Endothelial cell of umbilical vein (primary cell): ENCODE results near the gene NEMP1. TPM values are rescaled to one million over a fixed set of nuclear protein-coding genes. Genes with fewer than 3 reads are reported as not detected.

ENCODE experiments used
- BruUV-seq: library from RNA; stranded (reverse); fragments of 400-500 nt; replicated peaks from 2 replicates; lab custom pipeline; 2021; lab: Mats Ljungman, UMichigan
- CTCF ChIA-PET: fragments of 300-600, 350-600 bp; sonication (Branson Sonifier 250); formaldehyde crosslinking; loops from one replicate; lab custom pipeline; 2021; ENCODE audit warnings: antibody characterized with exemption, inconsistent platforms; lab: Charles Lee
- POLR2A ChIA-PET: fragments of 300-600, 350-600 bp; sonication (Branson Sonifier 250); formaldehyde crosslinking; loops from one replicate; lab custom pipeline; 2021; ENCODE audit warnings: antibody characterized with exemption, inconsistent platforms; lab: Charles Lee
- DNase-seq: peaks from one replicate; pipeline ENCODE4 v3.0.0-alpha.2; 2011; ENCODE audit warnings: low read depth, low spot score
- FAIRE-seq: peaks from 2 replicates; lab custom pipeline; 2011; peaks lifted over from hg19 to GRCh38; lab: Jason Lieb, UNC
- H2AFZ ChIP-seq: 2 replicates; pipeline ENCODE4 v1.6.0; 2012; ENCODE audit warnings: low read depth, low read length, control low read depth, inconsistent platforms
- H3K27ac ChIP-seq: 2 replicates; pipeline ENCODE4 v1.5.1; 2011; ENCODE audit warnings: low read depth, mild to moderate bottlenecking, control low read depth, low read length, moderate library complexity; ENCODE audit not compliant: insufficient read depth
- H3K27me3 ChIP-seq, 2 experiments: 2 replicates each; pipeline versions ENCODE4 v1.6.0 to v1.6.1; 2011; ENCODE audit warnings: low read length in 2 of 2, mixed read lengths in 1 of 2; ENCODE audit not compliant: control insufficient read depth in 2 of 2, insufficient read depth in 2 of 2
- H3K36me3 ChIP-seq, 2 experiments: 2 replicates in 1 of 2; 3 replicates in 1 of 2; pipeline ENCODE4 v1.5.1; 2011; ENCODE audit warnings: low read length in 2 of 2, mild to moderate bottlenecking in 1 of 2, moderate library complexity in 1 of 2; ENCODE audit not compliant: control insufficient read depth in 2 of 2, insufficient read depth in 2 of 2; ENCODE audit errors: extremely low read depth in 1 of 2
- H3K4me1 ChIP-seq: 3 replicates; pipeline ENCODE4 v1.5.1; 2011; ENCODE audit warnings: mild to moderate bottlenecking, low read length; ENCODE audit not compliant: control insufficient read depth, insufficient read depth; ENCODE audit errors: extremely low read depth
- H3K4me2 ChIP-seq: 2 replicates; pipeline ENCODE4 v1.6.1; 2011; ENCODE audit warnings: low read length, control low read depth, mixed read lengths; ENCODE audit not compliant: insufficient read depth
- H3K4me3 ChIP-seq, 3 experiments: fragments of 200-600 bp in 1 of 3; sonication (generic), shearing (Covaris generic) in 1 of 3; replicated peaks in 1 of 3; 2 replicates each; pipeline ENCODE4 v1.5.1; 2011 to 2016; ENCODE audit warnings: control low read depth in 3 of 3, low read length in 3 of 3, mild to moderate bottlenecking in 2 of 3, inconsistent platforms in 1 of 3, low read depth in 1 of 3, moderate library complexity in 1 of 3; ENCODE audit not compliant: insufficient read depth in 1 of 3
- H3K79me2 ChIP-seq: 2 replicates; pipeline ENCODE4 v1.6.0; 2012; ENCODE audit warnings: low read length, inconsistent platforms; ENCODE audit not compliant: control insufficient read depth, insufficient read depth
- H3K9ac ChIP-seq: replicated peaks from 2 replicates; pipeline ENCODE3; 2011; ENCODE audit warnings: low read length, control low read depth; ENCODE audit not compliant: insufficient read depth; ENCODE audit errors: extremely low read depth
- H3K9me1 ChIP-seq: replicated peaks from 3 replicates; pipeline ENCODE4 v1.6.0; 2011; ENCODE audit warnings: mild to moderate bottlenecking, low read length; ENCODE audit not compliant: control insufficient read depth, insufficient read depth; ENCODE audit errors: extremely low read depth
- H3K9me3 ChIP-seq: replicated peaks from 2 replicates; pipeline ENCODE4 v1.5.1; 2012; ENCODE audit warnings: low read length, inconsistent platforms; ENCODE audit not compliant: control insufficient read depth, insufficient read depth
- H4K20me1 ChIP-seq: replicated peaks from 2 replicates; pipeline ENCODE3; 2011; ENCODE audit warnings: mild to moderate bottlenecking, low read length; ENCODE audit not compliant: control insufficient read depth, insufficient read depth; ENCODE audit errors: extremely low read depth
- CTCF ChIP-seq, 2 donors: IDR thresholded peaks; 1 replicate in 1 of 2; 2 replicates in 1 of 2; pipeline ENCODE4 v1.5.1; 2011; ENCODE audit warnings: low read length in 2 of 2, mild to moderate bottlenecking in 2 of 2, moderate library complexity in 2 of 2, control low read depth in 1 of 2, inconsistent platforms in 1 of 2, low read depth in 1 of 2; ENCODE audit not compliant: insufficient read depth in 1 of 2; ENCODE audit errors: extremely low read depth in 1 of 2
- GATA2 ChIP-seq: IDR thresholded peaks from 2 replicates; pipeline ENCODE4 v1.7.0; 2011; ENCODE audit warnings: low read depth, mild to moderate bottlenecking, moderate library complexity, mixed read lengths, low read length; ENCODE audit not compliant: insufficient read length, insufficient read depth
- MAX ChIP-seq: IDR thresholded peaks from 2 replicates; pipeline ENCODE4 v1.6.1; 2011; ENCODE audit not compliant: insufficient read depth, insufficient read length
- MYC ChIP-seq: IDR thresholded peaks from one replicate; pipeline ENCODE4 v1.6.1; 2011; ENCODE audit warnings: mild to moderate bottlenecking, low read depth, low read length
- POLR2A ChIP-seq: IDR thresholded peaks from 2 replicates; pipeline ENCODE4 v1.6.1; 2012; ENCODE audit warnings: low read depth, mild to moderate bottlenecking, control low read depth, low read length
- dilution Hi-C: fragments of 300-500 bp; cut with MboI; formaldehyde crosslinking; loops from one replicate; pipeline ENCODE4 v1.15.0; 2019; ENCODE audit warnings: low sequenced_read_pairs; ENCODE audit not compliant: extremely low pct_ligation_motif_present
- intact Hi-C: fragments of 100-400 bp; cut with micrococcal nuclease; formaldehyde crosslinking; loops from one replicate; pipeline ENCODE4 v1.10.0; 2022
- polyA plus RNA-seq, 4 experiments: library from polyadenylated mRNA; depleted of rRNA in 3 of 4; stranded (reverse) in 3 of 4; unstranded in 1 of 4; fragments of >200 nt; gene quantifications; 2 replicates each; pipeline versions ENCODE4 v1.2.1 to v1.2.3, GENCODE V29; 2011 to 2012; ENCODE audit warnings: missing spikeins in 1 of 4
- total RNA-seq: library from RNA; stranded (reverse); gene quantifications from 2 replicates; pipeline ENCODE4 v1.2.3, GENCODE V29; 2021

The NEMP1 gene
- total and polyA plus RNA-seq, 2 donors (not counting 3 experiments of a cell fraction or from before 2014, with no cell fraction given), result 10.8 to 21.5 TPM

- Histone ChIP-seq H4K20me1 (no peaks in the 10 kb centered on the region), H2AFZ (no peak within 1 kb of the TSS), H3K27ac (no peak within 1 kb of the TSS), H3K4me2 (no peak within 1 kb of the TSS), H3K79me2 (no peaks in the 10 kb centered on the region), H3K9me1 (no peaks in the 10 kb centered on the region), H3K9ac (no peak within 1 kb of the TSS), H3K4me1 (no peaks in the 10 kb centered on the region), H3K9me3 (no peaks in the 10 kb centered on the region), H3K27me3 (peaks cover 21% of the 10 kb centered on the region in 2 experiments), H3K36me3 (no peaks in the 10 kb centered on the region), H3K4me3 (no peak within 1 kb of the TSS)
- dilution Hi-C loops (no loop called here), intact Hi-C loops (no loop called here)
- FAIRE-seq, result no peak
- DNase-seq, result no peak
- no peak for TF ChIP-seq MAX
- no peak for TF ChIP-seq CTCF (IDR thresholded peaks at IDR 0.05; ENCODE audit: extremely low read depth in 1 of 2, insufficient read depth in 1 of 2, low read depth in 1 of 2, low read length in 2 of 2)
- TF ChIP-seq POLR2A, result no peak
- TF ChIP-seq MYC, result no peak
- TF ChIP-seq GATA2, result no peak
- no TSS peak for BruUV-seq
- ChIA-PET POLR2A (no interaction called here), CTCF (interaction anchor here (0.7 to 2.6 kb wide), 7 partner anchors 9 to 95 kb away, joined by 3 to 16 read pairs (median 4); partner anchors contain the start of gene STAT6)
Measured at GRCh38 chr12:57016348-57016747, 62.2 kb downstream of the NEMP1 start, which contains the start of gene TAC3. TSS of gene TAC3 (minus strand) at chr12:57016529. CDS start at chr12:57015797, 732 bp downstream.
